T-cell (primary cell): ENCODE results near the gene DPYSL3. TPM values are rescaled to one million over a fixed set of nuclear protein-coding genes. Genes with fewer than 3 reads are reported as not detected.

Source experiments
- ATAC-seq, 4 experiments: fragments of 200-7000 bp in 3 of 4; fragments of 150-1000 bp in 1 of 4; cut with Tn5 transposase; replicated peaks in 1 of 4; 1 replicate in 3 of 4; 2 replicates in 1 of 4; pipeline ENCODE4 v1.10.0; 2021; ENCODE audit warnings: moderate library complexity in 3 of 4, mild to moderate bottlenecking in 2 of 4, moderate number of reproducible peaks in 1 of 4
- CTCF ChIA-PET, 2 donors: fragments of 300-600 bp; sonication (Branson Sonifier 250); formaldehyde crosslinking; loops; one replicate each; lab custom pipeline; 2022; ENCODE audit warnings: antibody characterized with exemption in 2 of 2; lab: Charles Lee
- POLR2A ChIA-PET, 2 donors: fragments of 300-600 bp; sonication (Branson Sonifier 250); formaldehyde crosslinking; loops; one replicate each; lab custom pipeline; 2022; ENCODE audit warnings: antibody characterized with exemption in 2 of 2; lab: Charles Lee
- DNase-seq, 35 experiments: peaks; one replicate each; pipeline versions ENCODE4 v3.0.0 to v3.0.0-alpha.2; 2013 to 2023
- H3K27ac ChIP-seq: one replicate; pipeline ENCODE4 v1.5.1; 2013; ENCODE audit warnings: low read length
- H3K27me3 ChIP-seq, 2 experiments: replicated peaks in 1 of 2; 1 replicate in 1 of 2; 2 replicates in 1 of 2; pipeline versions ENCODE4 v1.6.1 to v1.7.0; 2013; ENCODE audit warnings: low read length in 1 of 2, mixed read lengths in 1 of 2; ENCODE audit not compliant: control insufficient read depth in 2 of 2, insufficient read depth in 2 of 2; ENCODE audit errors: extremely low read depth in 1 of 2
- H3K36me3 ChIP-seq, 2 donors: 1 replicate in 1 of 2; 2 replicates in 1 of 2; pipeline versions ENCODE4 v1.6.1 to v1.7.0; 2013; ENCODE audit warnings: low read length in 1 of 2; ENCODE audit not compliant: control insufficient read depth in 2 of 2, insufficient read depth in 1 of 2; ENCODE audit errors: extremely low read depth in 1 of 2
- H3K4me1 ChIP-seq, 2 experiments: 1 replicate in 1 of 2; 2 replicates in 1 of 2; pipeline versions ENCODE4 v1.6.1 to v1.7.0; 2013; ENCODE audit warnings: low read length in 2 of 2, mixed read lengths in 1 of 2; ENCODE audit not compliant: insufficient read depth in 2 of 2, control insufficient read depth in 1 of 2; ENCODE audit errors: extremely low read depth in 1 of 2
- H3K4me3 ChIP-seq, 2 donors: 1 replicate in 1 of 2; 2 replicates in 1 of 2; pipeline versions ENCODE4 v1.5.1 to v1.7.0; 2013; ENCODE audit warnings: mild to moderate bottlenecking in 2 of 2, low read length in 1 of 2, moderate library complexity in 1 of 2; ENCODE audit not compliant: control insufficient read depth in 1 of 2; ENCODE audit errors: extremely low read depth in 1 of 2
- H3K9me3 ChIP-seq: 2 replicates; pipeline ENCODE4 v1.7.0; 2013
- H3K27ac Mint-ChIP-seq, 2 donors: one replicate each; pipeline ENCODE4 v1.8.0; 2020 to 2021; ENCODE audit warnings: mild to moderate bottlenecking in 2 of 2, mixed read lengths in 2 of 2
- H3K27me3 Mint-ChIP-seq, 2 donors: one replicate each; pipeline ENCODE4 v1.8.0; 2021 to 2022; ENCODE audit warnings: mixed read lengths in 2 of 2
- H3K36me3 Mint-ChIP-seq: one replicate; pipeline ENCODE4 v1.8.0; 2021; ENCODE audit warnings: mixed read lengths
- H3K4me1 Mint-ChIP-seq, 3 donors: one replicate each; pipeline ENCODE4 v1.8.0; 2020 to 2022; ENCODE audit warnings: mixed read lengths in 3 of 3, mild to moderate bottlenecking in 1 of 3
- H3K4me3 Mint-ChIP-seq, 3 donors: one replicate each; pipeline ENCODE4 v1.8.0; 2020 to 2022; ENCODE audit warnings: mild to moderate bottlenecking in 3 of 3, mixed read lengths in 3 of 3, moderate library complexity in 3 of 3
- H3K9me3 Mint-ChIP-seq, 3 donors: one replicate each; pipeline ENCODE4 v1.8.0; 2020 to 2022; ENCODE audit warnings: mixed read lengths in 3 of 3
- WGBS: methylation state at CpG from one replicate; pipeline ENCODE4 v1.1.5; 2013; ENCODE audit warnings: missing lambda C conversion rate; ENCODE audit not compliant: insufficient coverage; 5-methylcytosine and 5-hydroxymethylcytosine counted together
- total RNA-seq, 35 experiments: library from RNA in 6 of 35; stranded (reverse) in 6 of 35; fragments of 120-200 nt in 1 of 35; gene quantifications; one replicate each; pipeline versions ENCODE4 v1.2.1 to v1.2.4 and lab custom pipeline; 2013 to 2026

Gene DPYSL3
- total RNA-seq, 5 donors from 2014 or later (not counting 1 experiment from before 2014, with no cell fraction given), result 0.09 to 0.68 (median 0.54) TPM

DNA sequence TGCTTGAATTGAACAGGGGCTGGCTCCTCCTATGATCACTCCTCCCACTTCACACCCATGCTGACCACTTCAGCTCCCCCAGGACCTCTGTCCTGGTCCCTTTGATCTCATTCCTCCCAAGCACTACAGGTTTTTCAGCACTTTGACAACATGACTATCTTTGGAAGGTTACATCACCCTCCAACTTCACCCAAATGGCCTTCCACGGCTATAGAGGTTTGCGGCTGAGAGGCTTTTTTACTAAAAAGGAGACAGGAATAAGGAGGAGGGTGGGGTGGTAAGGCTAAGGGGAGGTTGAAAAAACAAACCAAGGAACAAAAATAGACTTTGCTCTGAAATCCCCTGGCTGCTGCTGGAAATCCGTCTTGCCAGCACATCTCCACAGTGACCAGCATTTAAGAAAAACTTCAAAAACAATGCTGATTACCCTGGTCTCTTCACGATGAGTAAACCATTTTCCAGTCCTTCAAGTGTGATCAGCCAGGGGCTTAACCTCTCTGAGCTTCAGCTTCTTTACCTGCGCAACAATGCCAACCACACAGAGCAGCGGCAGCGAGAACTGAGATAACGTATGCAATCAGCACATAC is 102.7 kb downstream of the DPYSL3 start:
- WGBS, result 49% methylated on average over 2 of the region's 8 CpGs

DNA sequence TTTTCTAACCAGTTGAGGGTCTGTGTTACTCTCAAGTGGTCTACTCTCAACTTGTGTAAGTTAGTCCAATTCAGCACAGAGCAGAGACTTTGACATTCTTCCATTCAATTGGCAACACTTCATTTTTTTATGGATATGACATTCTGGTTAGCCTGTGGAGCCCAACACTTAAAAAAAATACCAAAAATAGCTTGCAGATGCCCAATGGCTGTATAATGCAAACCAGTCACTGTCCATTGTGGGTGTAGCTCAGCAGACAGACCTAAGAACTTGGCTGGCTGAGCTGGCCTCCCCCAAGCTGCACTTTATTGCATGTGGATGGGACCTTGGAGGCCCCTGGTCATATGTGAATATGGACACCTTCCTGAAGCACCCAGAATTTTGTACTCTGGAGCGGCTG is 103.2 kb downstream of the DPYSL3 start:
- ATAC-seq, result no peak
- no peak overlapping the region for H3K4me3 ChIP-seq
- ChIA-PET POLR2A (no interaction called here), CTCF (no interaction called here)
- Mint-ChIP-seq H3K4me3 (no peak overlapping the region), H3K36me3 (no peaks in the 10 kb centered on the region), H3K27ac (no peak overlapping the region), H3K9me3 (no peaks in the 10 kb centered on the region), H3K27me3 (no peaks in the 10 kb centered on the region), H3K4me1 (no peaks in the 10 kb centered on the region)
- H3K9me3 ChIP-seq, result no peaks in the 10 kb centered on the region
- no peaks in the 10 kb centered on the region for H3K4me1 ChIP-seq
- H3K36me3 ChIP-seq, result no peaks in the 10 kb centered on the region
- no peak for DNase-seq
- no peak overlapping the region for H3K27ac ChIP-seq
- no CpG with 5 or more reads among the region's 1 CpG for WGBS
- peaks cover 0 to 3% of the 10 kb centered on the region in 2 experiments for H3K27me3 ChIP-seq

More for the DNA sequence above, 102.7 kb downstream of the DPYSL3 start:
- DNase-seq (no peak), ATAC-seq (no peak)
- Mint-ChIP-seq H3K27me3 (no peaks in the 10 kb centered on the region), H3K9me3 (no peaks in the 10 kb centered on the region), H3K4me1 (no peaks in the 10 kb centered on the region), H3K36me3 (no peaks in the 10 kb centered on the region), H3K4me3 (no peak overlapping the region), H3K27ac (no peak overlapping the region)
- Histone ChIP-seq H3K27ac (no peak overlapping the region), H3K4me3 (no peak overlapping the region), H3K4me1 (no peaks in the 10 kb centered on the region), H3K9me3 (no peaks in the 10 kb centered on the region), H3K36me3 (no peaks in the 10 kb centered on the region), H3K27me3 (peaks cover 0 to 3% of the 10 kb centered on the region in 2 experiments)
- ChIA-PET POLR2A (no interaction called here), CTCF (no interaction called here)

DNA sequence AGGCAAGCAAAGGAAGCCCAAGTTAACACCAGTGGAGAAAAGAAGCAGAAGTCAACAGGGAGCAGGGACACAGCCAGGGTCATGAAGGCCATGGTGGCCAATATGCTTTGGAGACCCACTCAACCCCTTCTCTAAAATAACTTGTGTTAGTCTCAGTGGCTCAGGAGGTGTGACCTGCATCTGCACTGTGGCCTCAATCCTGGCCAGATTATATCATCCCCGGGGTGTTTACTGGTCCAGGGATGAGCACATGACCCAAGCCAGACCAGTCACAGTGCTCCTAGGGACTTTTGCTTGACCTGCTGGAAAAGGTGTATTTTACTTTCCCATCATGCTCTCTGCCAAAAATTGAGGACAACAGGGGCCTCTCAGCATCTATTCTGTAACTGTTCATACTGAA is 105.2 kb downstream of the DPYSL3 start:
- H3K4me1 Mint-ChIP-seq, result no peaks in the 10 kb centered on the region
- DNase-seq (no peak), ATAC-seq (no peak)
- H3K27ac Mint-ChIP-seq, result no peak overlapping the region
- Histone ChIP-seq H3K27me3 (peaks cover 0 to 3% of the 10 kb centered on the region in 2 experiments), H3K4me3 (no peak overlapping the region), H3K9me3 (no peaks in the 10 kb centered on the region), H3K27ac (no peak overlapping the region), H3K4me1 (no peaks in the 10 kb centered on the region), H3K36me3 (no peaks in the 10 kb centered on the region)
- POLR2A ChIA-PET, result no interaction called here
- CTCF ChIA-PET, result no interaction called here
- H3K27me3 Mint-ChIP-seq, result no peaks in the 10 kb centered on the region
- WGBS, result 85% methylated on average over 1 of the region's 1 CpG
- no peaks in the 10 kb centered on the region for H3K36me3 Mint-ChIP-seq
- H3K9me3 Mint-ChIP-seq, result no peaks in the 10 kb centered on the region
- H3K4me3 Mint-ChIP-seq, result no peak overlapping the region

DNA sequence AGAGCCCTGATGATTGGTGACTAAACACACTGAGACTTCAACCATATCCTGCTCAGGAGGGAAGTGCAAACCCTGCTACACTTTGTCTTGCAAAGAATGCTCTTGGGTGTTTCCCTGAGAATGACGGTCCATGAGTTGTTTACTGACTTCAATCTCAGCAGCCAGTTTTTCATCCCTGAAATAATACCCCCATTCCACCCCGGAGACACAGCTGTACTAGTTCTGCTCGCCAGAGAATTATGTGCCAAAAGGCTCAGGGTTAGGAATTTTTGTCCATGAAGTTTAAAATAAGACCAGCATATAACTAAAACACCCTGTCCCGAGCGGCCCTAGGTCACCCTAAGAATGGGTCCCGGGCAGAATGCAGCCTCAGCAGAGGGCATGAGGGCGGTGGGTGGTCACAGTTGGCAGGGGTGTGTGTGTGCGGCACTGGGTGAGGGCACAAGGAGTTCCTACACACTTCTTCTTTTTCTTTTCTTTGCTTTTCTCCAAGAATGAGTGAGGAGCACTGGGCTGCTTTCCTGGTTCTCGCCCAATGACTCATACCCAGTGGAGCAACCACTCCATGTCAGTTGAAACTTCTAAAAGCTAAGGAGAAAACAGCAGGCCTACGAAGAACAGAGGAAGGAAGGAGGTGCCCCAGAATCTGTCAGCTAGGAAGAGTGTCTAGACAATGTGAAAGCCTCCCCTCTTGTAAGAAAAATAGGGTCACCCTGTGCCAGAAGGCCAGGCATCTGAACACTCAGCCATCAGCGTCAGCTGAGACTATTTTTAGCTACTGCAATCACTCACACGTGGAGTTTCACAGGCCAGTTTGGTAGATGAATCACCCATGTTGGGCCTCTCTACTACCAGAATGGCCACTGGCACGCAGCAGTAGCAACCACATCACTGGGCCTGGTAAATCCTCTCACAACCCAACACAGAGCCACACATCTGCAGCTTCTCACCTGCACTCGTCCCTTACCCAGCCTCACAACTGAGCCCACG is 105.9 kb downstream of the DPYSL3 start:
- Mint-ChIP-seq H3K27me3 (no peaks in the 10 kb centered on the region), H3K36me3 (no peaks in the 10 kb centered on the region), H3K4me1 (no peaks in the 10 kb centered on the region), H3K4me3 (no peak overlapping the region), H3K9me3 (no peaks in the 10 kb centered on the region), H3K27ac (no peak overlapping the region)
- H3K27ac ChIP-seq, result no peak overlapping the region
- H3K36me3 ChIP-seq, result no peaks in the 10 kb centered on the region
- H3K27me3 ChIP-seq, result peaks cover 0 to 3% of the 10 kb centered on the region in 2 experiments
- ChIA-PET POLR2A (no interaction called here), CTCF (no interaction called here)
- WGBS, result 64% methylated on average over 8 of the region's 15 CpGs
- no peak overlapping the region for H3K4me3 ChIP-seq
- no peaks in the 10 kb centered on the region for H3K4me1 ChIP-seq
- DNase-seq (no peak), ATAC-seq (no peak)
- H3K9me3 ChIP-seq, result no peaks in the 10 kb centered on the region

DNA sequence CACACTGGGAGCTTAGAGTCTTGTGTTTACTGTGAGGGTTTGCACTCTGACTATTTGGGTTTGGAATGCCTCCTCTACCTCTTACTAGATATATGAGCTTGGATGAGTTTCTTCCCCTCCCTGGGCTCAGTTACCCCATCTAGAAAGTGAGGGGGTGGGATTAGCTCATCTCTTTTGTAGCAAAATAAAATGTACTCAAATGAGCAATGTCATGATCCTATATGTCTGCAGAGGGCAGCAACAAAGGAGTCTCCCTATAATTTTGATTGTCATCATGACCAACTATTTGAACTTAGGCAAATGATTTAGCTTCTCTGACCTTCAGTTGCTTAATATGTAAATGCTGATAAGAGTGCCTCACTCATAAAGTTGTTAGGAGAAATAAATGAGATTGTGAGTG is 109.0 kb downstream of the DPYSL3 start:
- no peak overlapping the region for H3K27ac ChIP-seq
- Mint-ChIP-seq H3K9me3 (no peaks in the 10 kb centered on the region), H3K27me3 (no peaks in the 10 kb centered on the region), H3K4me1 (no peaks in the 10 kb centered on the region), H3K27ac (no peak overlapping the region), H3K4me3 (no peak overlapping the region), H3K36me3 (no peaks in the 10 kb centered on the region)
- DNase-seq (no peak), ATAC-seq (no peak)
- peaks cover 0 to 7% of the 10 kb centered on the region in 2 experiments for H3K27me3 ChIP-seq
- H3K4me3 ChIP-seq, result no peak overlapping the region
- no peaks in the 10 kb centered on the region for H3K4me1 ChIP-seq
- no peaks in the 10 kb centered on the region for H3K9me3 ChIP-seq
- ChIA-PET POLR2A (no interaction called here), CTCF (no interaction called here)
- no peaks in the 10 kb centered on the region for H3K36me3 ChIP-seq

DNA sequence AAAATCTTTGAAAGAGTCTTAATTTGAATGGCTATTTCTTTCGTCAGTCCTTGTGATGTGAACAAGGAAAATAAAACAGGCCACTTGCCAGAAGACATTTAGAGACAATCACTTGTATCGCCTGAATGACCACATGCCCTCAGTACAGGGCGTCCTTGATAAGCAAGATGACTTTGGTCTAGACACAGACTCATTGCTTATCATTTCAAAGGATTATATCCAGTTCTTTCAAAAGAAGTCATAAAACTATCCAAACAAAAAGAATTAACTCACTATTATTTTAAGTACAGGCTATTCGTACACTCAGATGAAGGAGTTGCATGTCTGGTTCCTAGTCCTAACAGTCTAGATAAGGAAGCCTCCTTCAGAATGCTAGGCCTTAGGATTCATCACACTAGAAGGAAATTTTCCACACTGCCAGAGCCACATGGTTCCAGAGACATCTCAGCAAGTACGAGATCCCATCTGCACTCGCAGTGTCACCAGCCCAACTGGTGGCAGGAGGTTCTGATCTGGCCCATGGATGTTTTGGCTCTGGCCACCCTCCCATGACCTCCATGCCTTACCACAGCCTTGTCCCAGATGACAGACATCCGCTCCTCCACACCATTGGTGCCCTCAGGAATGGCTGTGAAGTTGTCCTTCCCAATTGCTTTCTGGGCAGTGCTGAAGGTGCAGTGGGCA is 109.6 kb downstream of the DPYSL3 start:
- Mint-ChIP-seq H3K4me1 (no peaks in the 10 kb centered on the region), H3K27ac (no peak overlapping the region), H3K27me3 (no peaks in the 10 kb centered on the region), H3K4me3 (no peak overlapping the region), H3K9me3 (no peaks in the 10 kb centered on the region), H3K36me3 (no peaks in the 10 kb centered on the region)
- Histone ChIP-seq H3K36me3 (no peaks in the 10 kb centered on the region), H3K9me3 (no peaks in the 10 kb centered on the region), H3K4me1 (no peaks in the 10 kb centered on the region), H3K4me3 (no peak overlapping the region), H3K27ac (no peak overlapping the region), H3K27me3 (peaks cover 0 to 7% of the 10 kb centered on the region in 2 experiments)
- CTCF ChIA-PET, result no interaction called here
- POLR2A ChIA-PET, result no interaction called here
- WGBS, result 86% methylated on average over 5 of the region's 7 CpGs
- DNase-seq (no peak), ATAC-seq (no peak)
